CD4-positive, alpha-beta T cell (primary cell): ENCODE data around the gene SLC35G6. TPM values are rescaled to one million over a fixed set of nuclear protein-coding genes. Genes with fewer than 3 reads are reported as not detected.
"Not testable (repeated sequence)": the region's sequence is repeated elsewhere in the genome, so short reads cannot be mapped to it uniquely, and the experiment has no call there.

Source experiments
- ATAC-seq: fragments of 200-7000 bp; cut with Tn5 transposase; one replicate; pipeline ENCODE4 v1.10.0; 2022; ENCODE audit warnings: mild to moderate bottlenecking; ENCODE audit not compliant: poor library complexity
- CTCF ChIA-PET: fragments of 350-600 bp; sonication (Branson Sonifier 250); formaldehyde crosslinking; loops from one replicate; lab custom pipeline; 2021; ENCODE audit warnings: antibody characterized with exemption, inconsistent platforms; lab: Charles Lee
- POLR2A ChIA-PET: fragments of 350-600 bp; sonication (Branson Sonifier 250); formaldehyde crosslinking; loops from one replicate; lab custom pipeline; 2021; ENCODE audit warnings: antibody characterized with exemption, inconsistent platforms; lab: Charles Lee
- DNase-seq, 14 experiments: peaks; one replicate each; pipeline ENCODE4 v3.0.0-alpha.2; 2013 to 2020; ENCODE audit warnings: mixed read lengths in 2 of 14
- H3K27ac ChIP-seq, 2 donors: one replicate each; pipeline versions ENCODE4 v1.5.1 to v1.7.0; 2013; ENCODE audit warnings: low read length in 2 of 2, low read depth in 1 of 2, mild to moderate bottlenecking in 1 of 2
- H3K27me3 ChIP-seq, 2 experiments: 1 replicate in 1 of 2; 2 replicates in 1 of 2; pipeline versions ENCODE4 v1.6.1 to v1.7.0; 2013; ENCODE audit warnings: low read length in 2 of 2, control low read depth in 1 of 2, mild to moderate bottlenecking in 1 of 2, moderate library complexity in 1 of 2; ENCODE audit not compliant: insufficient read depth in 2 of 2, control insufficient read depth in 1 of 2
- H3K36me3 ChIP-seq: one replicate; pipeline ENCODE4 v1.6.1; 2013; ENCODE audit warnings: low read length, control low read depth; ENCODE audit not compliant: insufficient read depth
- H3K4me1 ChIP-seq: one replicate; pipeline ENCODE4 v1.6.1; 2013; ENCODE audit warnings: low read length, control low read depth; ENCODE audit not compliant: insufficient read depth
- H3K4me3 ChIP-seq: one replicate; pipeline ENCODE4 v1.5.1; 2013; ENCODE audit warnings: mild to moderate bottlenecking, low read length, moderate library complexity
- H3K9me3 ChIP-seq, 2 experiments: 1 replicate in 1 of 2; 2 replicates in 1 of 2; pipeline versions ENCODE4 v1.6.1 to v1.7.0; 2013; ENCODE audit warnings: low read length in 2 of 2, mild to moderate bottlenecking in 2 of 2, control low read depth in 1 of 2, moderate library complexity in 1 of 2; ENCODE audit not compliant: control insufficient read depth in 1 of 2, insufficient read depth in 1 of 2
- H3K27ac Mint-ChIP-seq: one replicate; pipeline ENCODE4 v1.8.0; 2020; ENCODE audit warnings: mixed read lengths
- H3K27me3 Mint-ChIP-seq: one replicate; pipeline ENCODE4 v1.8.0; 2021; ENCODE audit warnings: mixed read lengths
- H3K36me3 Mint-ChIP-seq: one replicate; pipeline ENCODE4 v1.8.0; 2021; ENCODE audit warnings: low read depth, mixed read lengths
- H3K4me1 Mint-ChIP-seq: one replicate; pipeline ENCODE4 v1.8.0; 2021; ENCODE audit warnings: low read depth, mixed read lengths
- H3K4me3 Mint-ChIP-seq: one replicate; pipeline ENCODE4 v1.8.0; 2020; ENCODE audit warnings: mild to moderate bottlenecking, mixed read lengths
- H3K9me3 Mint-ChIP-seq: one replicate; pipeline ENCODE4 v1.8.0; 2020; ENCODE audit warnings: mixed read lengths
- intact Hi-C, 2 experiments: fragments of 100-400 bp; cut with DNase I in 1 of 2; cut with micrococcal nuclease in 1 of 2; formaldehyde crosslinking; loops; one replicate each; pipeline versions ENCODE4 v1.15.1 to v1.9.0; 2023 to 2025; cut with DNase I, micrococcal nuclease
- polyA plus RNA-seq, 2 donors: library from polyadenylated mRNA; unstranded; fragments of 120-200 nt; gene quantifications; one replicate each; pipeline ENCODE4 v1.2.1, GENCODE V29; 2013
- total RNA-seq, 174 experiments: library from RNA in 2 of 174; stranded (reverse) in 2 of 174; gene quantifications; one replicate each; pipeline ENCODE4 v1.2.3 and lab custom pipeline; 2021 to 2026
- TF ChIP-seq, protein P1 (sequence below): fragments of 200-600 bp; IDR thresholded peaks from one replicate; pipeline ENCODE4 v1.8.0; 2022; ENCODE audit warnings: antibody characterized with exemption, mild to moderate bottlenecking

SLC35G6 gene
- total RNA-seq: under 1 TPM in 1 of 2 experiments, not detected in 1; 0.17 TPM
- polyA plus RNA-seq (2013, experiment 1 of 2): 0.10 TPM
- polyA plus RNA-seq (2013, experiment 2 of 2): 0.34 TPM
- 0 to 0.37 (median 0) reads per million in 172 experiments for total RNA-seq (lab: John Stamatoyannopoulos, UW)

GRCh38 chr17:7481275-7481674 lies at the start of gene SLC35G6:
TSS of gene SLC35G6 (plus strand) at chr17:7481446. CDS start at chr17:7481517, 71 bp downstream.
- H3K9me3 Mint-ChIP-seq, H3K27me3 Mint-ChIP-seq, H3K27me3 ChIP-seq, H3K36me3 ChIP-seq, DNase-seq, ATAC-seq, H3K9me3 ChIP-seq: not testable (repeated sequence)
- ChIA-PET CTCF (interaction anchor here (1.2 kb wide), 1 partner anchor 45 kb away, joined by 6 read pairs; no protein-coding TSS in a partner anchor), POLR2A (interaction anchor here (3.6 to 7.2 kb wide), 4 partner anchors 23 to 45 kb away, joined by 23 to 137 read pairs (median 68); partner anchors contain the start of genes CHRNB1, FGF11 and TMEM102)
- Mint-ChIP-seq H3K36me3 (peaks cover 41% of the 10 kb centered on the region), H3K27ac (peak within 1 kb of the TSS; percentile 99), H3K4me1 (peaks cover 74% of the 10 kb centered on the region), H3K4me3 (peak within 1 kb of the TSS; percentile 94)
- Histone ChIP-seq H3K4me3 (peak within 1 kb of the TSS; percentile 73), H3K4me1 (peaks cover 74% of the 10 kb centered on the region), H3K27ac (peak within 1 kb of the TSS; percentile 73 to 91)
- intact Hi-C loops: loop anchor here (5.0 to 10.0 kb wide), 4 partner anchors 174 to 674 kb away; partner anchors contain the start of genes EIF5A (in 1 of the 2), PER1 (in 1 of the 2) and SLC16A13 (in 1 of the 2)

DNA sequence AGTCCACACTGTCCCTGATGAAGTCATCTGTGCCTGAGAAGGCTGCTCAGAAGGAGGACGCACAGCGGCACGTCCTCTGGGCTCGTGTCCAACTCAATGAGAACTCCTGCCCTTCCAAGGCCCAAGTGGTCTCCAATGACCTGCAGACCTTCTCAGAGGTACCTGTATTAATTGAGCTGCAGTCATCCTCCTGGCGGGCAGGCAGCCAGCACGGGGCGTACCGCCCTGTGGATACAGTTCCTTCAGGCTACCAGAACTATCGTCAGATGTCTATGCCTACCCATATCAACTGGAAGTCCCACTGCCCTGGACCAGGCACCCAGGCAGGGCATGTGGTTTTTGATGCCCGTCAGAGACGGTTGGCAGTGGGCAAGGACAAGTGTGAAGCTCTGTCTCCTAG lies 49.0 kb upstream of the SLC35G6 start:
- DNase-seq: no peak
- TF ChIP-seq, protein P1, sequence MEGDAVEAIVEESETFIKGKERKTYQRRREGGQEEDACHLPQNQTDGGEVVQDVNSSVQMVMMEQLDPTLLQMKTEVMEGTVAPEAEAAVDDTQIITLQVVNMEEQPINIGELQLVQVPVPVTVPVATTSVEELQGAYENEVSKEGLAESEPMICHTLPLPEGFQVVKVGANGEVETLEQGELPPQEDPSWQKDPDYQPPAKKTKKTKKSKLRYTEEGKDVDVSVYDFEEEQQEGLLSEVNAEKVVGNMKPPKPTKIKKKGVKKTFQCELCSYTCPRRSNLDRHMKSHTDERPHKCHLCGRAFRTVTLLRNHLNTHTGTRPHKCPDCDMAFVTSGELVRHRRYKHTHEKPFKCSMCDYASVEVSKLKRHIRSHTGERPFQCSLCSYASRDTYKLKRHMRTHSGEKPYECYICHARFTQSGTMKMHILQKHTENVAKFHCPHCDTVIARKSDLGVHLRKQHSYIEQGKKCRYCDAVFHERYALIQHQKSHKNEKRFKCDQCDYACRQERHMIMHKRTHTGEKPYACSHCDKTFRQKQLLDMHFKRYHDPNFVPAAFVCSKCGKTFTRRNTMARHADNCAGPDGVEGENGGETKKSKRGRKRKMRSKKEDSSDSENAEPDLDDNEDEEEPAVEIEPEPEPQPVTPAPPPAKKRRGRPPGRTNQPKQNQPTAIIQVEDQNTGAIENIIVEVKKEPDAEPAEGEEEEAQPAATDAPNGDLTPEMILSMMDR: no peak
- Histone ChIP-seq H3K9me3 (no peaks in the 10 kb centered on the region), H3K27me3 (no peaks in the 10 kb centered on the region), H3K27ac (no peak overlapping the region), H3K4me1 (peaks cover 22% of the 10 kb centered on the region), H3K4me3 (no peak overlapping the region), H3K36me3 (no peaks in the 10 kb centered on the region)
- intact Hi-C loops: loop anchor here (1.0 to 10.0 kb wide), 3 partner anchors 25 to 47 kb away; partner anchors contain the start of genes NLGN2 (in 1 of the 2), PLSCR3 (in 1 of the 2) and TNK1 (in 1 of the 2)
- CTCF ChIA-PET: interaction anchor here (0.9 to 1.3 kb wide), 2 partner anchors 77 to 218 kb away, joined by 3 to 5 read pairs; partner anchors contain the start of gene TMEM95
- no peaks in the 10 kb centered on the region for H3K9me3 Mint-ChIP-seq
- H3K36me3 Mint-ChIP-seq: peaks cover 4% of the 10 kb centered on the region
- peaks cover 19% of the 10 kb centered on the region for H3K4me1 Mint-ChIP-seq
- no peak overlapping the region for H3K27ac Mint-ChIP-seq
- H3K4me3 Mint-ChIP-seq: no peak overlapping the region
- no peaks in the 10 kb centered on the region for H3K27me3 Mint-ChIP-seq
- ATAC-seq: no peak
- POLR2A ChIA-PET: no interaction called here

- Histone ChIP-seq H3K36me3 (no peaks in the 10 kb centered on the region), H3K27ac (peak overlapping the region; percentile 83 to 93), H3K9me3 (peaks cover 0 to 12% of the 10 kb centered on the region in 2 experiments), H3K27me3 (peaks cover 22 to 27% of the 10 kb centered on the region in 2 experiments), H3K4me1 (peaks cover 58% of the 10 kb centered on the region), H3K4me3 (peak overlapping the region; percentile 86)
- Mint-ChIP-seq H3K4me3 (peak overlapping the region; percentile 87), H3K36me3 (peaks cover 4% of the 10 kb centered on the region), H3K9me3 (no peaks in the 10 kb centered on the region), H3K27me3 (peaks cover 23% of the 10 kb centered on the region), H3K27ac (peak overlapping the region; percentile 87), H3K4me1 (peaks cover 48% of the 10 kb centered on the region)
- POLR2A ChIA-PET: interaction anchor here (0.7 to 9.0 kb wide), 38 partner anchors 10 to 401 kb away, joined by 3 to 156 read pairs (median 6); partner anchors contain the start of genes ACAP1, DVL2, FXR2 and MPDU1
- TF ChIP-seq, protein P1: peak; percentile 63
- CTCF ChIA-PET: interaction anchor here (0.8 to 4.8 kb wide), 30 partner anchors 11 to 390 kb away, joined by 3 to 61 read pairs (median 6); partner anchors contain the start of genes FXR2, POLR2A, SENP3 and SLC35G6
- DNase-seq (peak; percentile 29 to 82 (median 52)), ATAC-seq (peak; percentile 38)
- intact Hi-C loops: loop anchor here (1.0 to 10.0 kb wide), 16 partner anchors 19 to 389 kb away; partner anchors contain the start of genes CTDNEP1 (in 1 of the 2), EIF5A (in 1 of the 2), ELP5 (in 1 of the 2) and KCTD11 (in 1 of the 2)
Observed at GRCh38 chr17:7435676-7436555, 45.3 kb upstream of the SLC35G6 start.
